ENCODE measurements around the gene RFNG.

RFNG gene

DNA sequence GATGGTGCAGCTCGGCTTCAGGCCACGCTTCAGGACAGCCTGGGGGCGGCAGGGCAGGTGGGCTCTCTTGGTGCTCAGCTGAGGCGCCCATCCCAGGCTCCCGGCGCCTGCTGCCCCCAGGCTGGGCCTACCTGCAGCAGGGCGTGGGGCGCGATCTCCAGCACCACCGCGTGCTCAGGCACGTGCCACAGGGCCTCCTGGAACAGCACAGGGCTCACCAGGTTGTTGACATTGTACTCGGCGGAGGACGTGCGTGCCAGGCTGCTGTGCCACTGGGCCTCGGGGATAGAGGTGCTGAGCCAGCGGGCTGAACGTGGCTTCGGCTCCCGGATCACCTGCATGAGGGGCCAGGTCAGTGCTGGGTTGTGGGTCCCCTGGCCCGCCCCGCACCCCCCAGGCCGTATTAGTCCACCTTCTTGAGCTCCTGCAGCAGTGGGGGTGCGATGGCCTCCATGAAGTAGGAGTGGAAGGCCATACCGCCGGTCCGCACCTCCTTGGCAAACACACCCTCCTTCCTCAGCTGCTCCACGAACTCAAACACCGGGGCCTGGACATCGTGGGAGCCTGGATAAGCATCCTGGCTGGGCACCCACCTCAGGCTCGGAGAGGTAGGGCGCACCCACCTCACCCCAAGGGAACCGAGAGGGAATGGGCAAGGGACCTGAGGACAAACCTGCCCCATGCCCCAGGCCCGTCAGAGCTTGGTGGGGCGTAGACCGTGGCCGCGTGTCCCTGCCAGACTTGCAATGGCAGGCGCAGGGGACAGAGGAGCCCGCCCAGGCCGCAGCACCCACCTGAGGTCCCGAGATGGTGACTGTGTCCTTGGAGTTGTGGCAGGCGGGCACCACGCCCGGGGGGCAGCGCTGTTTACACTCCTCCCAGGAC, 37.5 kb upstream of the RFNG start:
- no peak for DNase-seq

DNA sequence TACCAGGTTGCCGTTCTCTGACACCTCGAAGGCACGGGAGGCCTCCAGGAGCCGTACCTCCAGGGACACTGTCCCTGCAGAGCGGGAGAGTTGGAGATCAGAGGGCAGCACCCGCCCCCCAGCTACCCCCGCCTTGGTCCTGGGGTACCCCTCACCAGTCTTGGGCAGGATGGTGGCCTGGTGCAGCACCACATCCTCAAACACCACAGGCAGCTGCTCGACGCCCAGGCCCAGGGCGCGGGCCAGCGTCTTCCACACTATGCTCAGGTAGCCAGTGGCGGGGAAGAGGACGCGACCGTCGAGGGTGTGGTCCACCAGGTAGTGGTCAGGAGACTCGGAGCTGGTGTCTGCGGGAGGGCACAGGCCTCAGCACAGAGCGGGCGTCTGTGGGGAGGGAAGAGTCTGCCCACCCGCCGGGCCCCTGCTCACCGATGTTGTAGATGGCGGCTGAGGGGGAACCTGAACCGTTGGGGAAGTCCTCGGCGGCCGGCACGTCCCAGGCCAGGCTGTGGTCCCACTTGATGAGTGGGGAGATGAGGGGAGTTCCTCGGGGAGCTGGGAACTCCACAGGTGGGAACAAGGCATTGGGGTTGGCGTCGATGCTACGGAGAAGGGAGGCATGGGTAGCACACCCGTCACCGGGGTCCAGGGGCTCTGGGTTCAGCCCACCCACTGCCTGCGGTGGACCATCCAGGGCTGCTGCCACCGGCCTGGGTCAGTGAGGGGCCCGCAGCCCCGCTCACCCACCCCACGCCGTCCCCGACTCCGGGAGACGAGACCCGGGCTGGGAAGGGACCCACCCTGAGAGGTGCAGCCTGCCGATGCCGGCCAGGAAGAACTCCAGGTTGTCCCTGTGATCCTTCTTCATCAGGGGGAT, 36.6 kb upstream of the RFNG start:
- DNase-seq, result no peak

DNA sequence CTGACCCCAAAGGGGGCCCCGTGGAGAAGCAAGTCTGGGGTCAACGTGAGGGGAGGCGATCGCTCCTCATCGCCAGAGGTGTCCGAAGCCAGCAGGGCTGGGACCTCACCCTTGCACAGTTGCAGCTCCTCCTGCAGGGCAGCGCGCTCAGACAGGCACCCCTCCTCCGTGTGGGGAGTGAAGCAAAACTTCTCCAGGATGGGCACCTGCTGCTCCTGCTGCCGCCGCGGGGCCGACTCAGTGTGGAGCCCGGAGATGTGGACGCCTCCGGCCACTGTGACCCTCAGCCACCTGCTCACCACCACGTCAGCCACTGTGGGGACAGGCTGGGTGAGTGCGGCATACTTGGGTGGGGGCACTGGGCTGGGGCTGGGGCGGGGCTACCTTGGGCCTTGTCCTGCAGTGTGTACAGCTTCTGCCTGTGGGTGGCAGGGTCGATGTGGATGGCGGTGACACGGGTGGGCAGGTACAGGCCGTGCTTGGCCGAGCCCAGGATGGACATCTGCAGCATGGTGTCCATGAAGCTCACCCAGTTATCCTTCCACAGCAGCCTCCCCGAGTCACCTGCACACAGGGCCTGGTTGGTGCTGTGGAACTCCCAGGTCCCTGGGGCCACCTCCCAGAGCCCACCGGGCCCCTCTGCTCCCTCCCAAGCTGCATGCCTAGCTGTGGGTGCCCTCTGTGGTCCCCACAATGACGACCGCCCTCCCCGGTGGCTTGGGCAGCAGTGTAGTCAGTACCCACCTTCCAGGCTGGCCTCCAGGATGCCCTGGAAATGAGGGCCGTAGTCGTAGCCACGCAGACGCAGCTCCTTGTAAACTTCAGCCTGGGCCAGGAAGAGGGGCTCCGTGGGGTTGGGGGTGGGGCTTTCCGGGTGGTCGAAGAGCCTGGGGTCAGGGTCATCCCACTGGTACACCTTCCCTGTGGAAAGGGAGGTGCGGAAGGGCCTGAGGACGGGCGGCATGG, 35.6 kb upstream of the RFNG start:
- DNase-seq, result no peak

DNA sequence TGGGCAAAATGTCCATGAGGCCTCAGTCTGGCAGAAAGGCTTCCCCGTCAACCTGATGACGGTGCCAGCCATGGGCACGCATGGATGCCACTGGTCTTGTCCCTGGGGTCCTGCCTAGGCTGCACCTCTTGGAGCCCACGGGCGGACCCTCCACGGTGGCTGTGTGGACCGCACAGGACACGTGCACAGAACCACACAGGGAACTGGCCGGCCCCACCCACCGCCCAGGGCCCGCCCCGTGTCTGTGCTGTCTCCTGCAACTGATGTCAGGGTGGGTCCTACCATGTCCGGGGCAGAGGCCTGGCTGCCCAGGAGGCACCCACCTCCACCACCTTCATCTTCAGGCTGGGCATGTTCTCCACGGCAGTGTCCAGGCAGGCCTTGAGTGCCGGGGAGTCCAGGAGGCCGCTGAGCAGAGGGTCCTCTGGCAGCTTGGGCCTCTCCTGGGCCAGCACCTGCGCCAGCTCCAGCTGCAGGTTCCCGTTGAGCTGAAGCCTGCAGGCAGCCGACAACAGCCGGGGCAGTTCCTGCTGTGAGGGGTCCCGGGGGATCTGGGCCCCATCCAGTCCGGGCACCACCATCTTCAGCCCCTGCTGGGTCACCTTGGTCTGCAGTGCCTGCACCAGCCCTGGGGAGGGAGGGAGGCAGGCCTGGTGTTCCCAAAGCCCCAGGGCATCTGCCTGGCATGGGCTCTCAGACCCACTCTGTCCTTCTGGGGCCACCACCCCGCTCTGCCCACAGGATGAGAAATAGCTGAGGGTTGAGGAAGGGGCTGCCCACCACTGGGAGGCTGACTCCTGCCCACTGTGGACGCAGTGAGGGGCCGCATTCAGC, 34.5 kb upstream of the RFNG start:
- no peak for DNase-seq

DNA sequence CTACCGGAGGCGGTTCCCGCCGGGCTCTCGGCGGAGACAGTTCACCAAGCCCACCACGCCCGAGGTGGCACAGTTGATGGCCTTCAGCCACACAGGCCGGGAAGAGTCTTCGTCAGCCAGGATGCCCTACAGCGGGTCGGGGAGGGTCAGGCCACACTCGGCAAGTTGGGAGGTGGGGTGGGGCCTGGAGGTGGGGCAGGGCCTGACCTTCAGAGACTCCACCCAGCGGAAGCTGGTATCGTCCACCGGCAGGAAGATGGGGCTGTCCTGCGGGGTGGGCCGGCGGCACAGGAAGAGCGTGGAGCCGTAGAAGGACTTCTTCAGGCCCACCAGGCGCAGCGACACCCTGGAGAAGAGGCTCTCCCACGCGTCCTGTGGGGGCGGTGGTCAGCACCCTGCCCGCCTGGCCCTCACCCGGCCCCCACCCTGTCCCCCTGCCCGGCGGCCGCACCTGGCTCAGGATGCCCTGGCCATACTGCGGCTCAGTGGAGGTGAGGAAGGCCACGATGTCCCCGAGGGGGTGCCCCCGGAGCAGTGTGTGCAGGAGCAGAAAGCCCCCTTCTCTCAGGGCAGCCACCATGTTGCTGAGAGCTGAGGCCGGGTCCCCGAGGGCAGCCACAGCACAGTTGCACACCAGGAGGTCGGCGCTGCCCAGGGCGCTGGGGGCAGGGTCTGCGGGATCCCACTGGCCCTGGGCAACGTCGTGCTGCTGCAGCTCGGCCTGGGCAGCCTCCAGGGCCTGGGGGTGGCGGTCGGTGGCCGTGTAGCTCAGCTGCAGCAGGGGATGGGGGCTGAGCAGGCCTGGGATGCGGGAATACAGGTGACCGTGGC, 33.6 kb upstream of the RFNG start:
- DNase-seq, result no peak

DNA sequence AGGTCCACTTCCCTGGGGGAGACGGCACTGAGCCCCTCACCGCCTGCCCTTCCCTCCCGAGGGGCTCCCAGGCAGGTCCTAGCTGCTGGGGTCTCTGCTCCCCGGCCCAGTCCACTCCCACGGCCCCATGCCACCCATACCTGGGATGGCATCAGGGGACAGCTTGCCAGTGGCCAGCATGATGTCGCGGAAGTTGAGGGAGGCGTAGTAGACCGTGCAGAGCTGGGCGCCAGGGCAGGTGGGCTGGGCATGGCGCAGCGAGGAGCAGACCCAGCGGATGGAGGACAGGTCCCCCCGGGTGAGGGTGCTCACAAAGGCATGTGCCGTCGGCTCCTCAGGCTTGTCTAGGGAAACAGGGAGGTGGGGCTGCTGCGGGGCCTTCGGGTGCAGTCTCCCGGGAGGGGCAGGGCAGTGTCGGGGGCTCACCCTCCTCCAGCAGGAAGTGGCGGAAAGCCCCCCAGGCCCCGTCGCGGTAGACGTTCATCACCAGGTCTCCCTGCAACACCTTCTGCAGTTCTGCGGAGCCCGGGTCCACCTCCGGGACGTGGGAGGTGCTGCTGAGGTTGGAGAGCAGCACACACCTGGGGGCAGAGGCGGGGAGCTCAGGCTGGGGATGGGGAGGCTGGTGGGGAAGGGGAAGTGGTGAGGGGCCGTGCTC, 32.9 kb upstream of the RFNG start:
- DNase-seq, result no peak

DNA sequence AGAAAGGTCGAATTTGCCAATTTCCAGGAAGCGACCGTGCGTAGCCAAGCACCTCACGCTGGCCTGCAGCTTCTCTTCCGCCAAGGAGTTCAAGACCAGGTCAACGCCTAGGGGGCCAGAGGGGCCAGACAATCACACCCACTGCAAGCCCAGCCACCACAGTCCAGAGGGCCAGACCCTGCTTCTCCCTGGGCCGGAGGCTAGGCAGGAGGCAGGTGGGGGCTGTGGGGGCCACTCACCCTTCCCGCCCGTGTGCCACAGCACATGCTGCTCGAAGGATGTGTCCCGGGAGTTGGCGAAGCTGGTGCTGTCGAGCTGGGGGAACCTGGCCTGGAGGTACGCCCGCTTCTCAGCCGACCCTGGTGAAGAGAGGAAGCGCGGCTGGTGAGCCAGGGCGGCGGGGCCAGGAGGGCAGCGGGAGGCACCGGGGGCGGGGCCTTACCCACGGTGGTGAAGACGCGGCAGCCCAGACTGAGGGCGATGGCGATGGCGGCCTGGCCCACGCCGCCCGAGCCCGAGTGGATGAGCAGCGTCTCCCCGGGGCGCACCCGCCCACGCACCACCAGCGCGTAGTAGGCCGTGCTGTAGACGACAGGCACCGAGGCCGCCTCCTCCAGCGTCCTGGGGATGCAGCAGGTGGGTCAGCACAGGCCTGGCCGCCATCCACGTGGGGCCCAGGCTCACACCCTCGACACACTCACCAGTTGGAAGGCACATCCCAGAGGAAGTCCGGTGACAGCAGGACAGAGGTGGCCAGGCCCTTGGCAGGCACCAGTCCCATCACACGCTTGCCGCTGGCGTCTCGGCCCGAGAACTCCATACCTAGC, 32.1 kb upstream of the RFNG start:
- DNase-seq, result no peak

DNA sequence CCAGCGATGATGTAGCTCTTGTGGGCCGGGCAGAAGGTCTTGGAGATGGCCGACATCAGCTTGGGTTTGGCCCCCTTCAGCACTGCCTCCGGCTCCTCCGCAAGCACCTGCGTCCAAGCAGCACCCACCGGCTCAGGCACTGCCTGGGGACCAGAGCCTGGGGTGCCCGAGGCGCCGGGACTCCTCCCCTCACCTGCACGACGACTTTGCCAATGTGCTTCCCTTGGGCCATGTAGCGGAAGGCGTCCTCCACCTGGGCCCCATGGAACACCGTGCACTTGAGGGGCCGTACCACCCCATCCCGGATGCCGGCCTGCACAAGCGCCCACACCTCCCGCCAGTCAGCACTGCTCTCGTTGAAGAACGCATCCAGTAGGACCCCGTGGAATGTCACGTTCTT, 31.4 kb upstream of the RFNG start:
- no peak for DNase-seq

DNA sequence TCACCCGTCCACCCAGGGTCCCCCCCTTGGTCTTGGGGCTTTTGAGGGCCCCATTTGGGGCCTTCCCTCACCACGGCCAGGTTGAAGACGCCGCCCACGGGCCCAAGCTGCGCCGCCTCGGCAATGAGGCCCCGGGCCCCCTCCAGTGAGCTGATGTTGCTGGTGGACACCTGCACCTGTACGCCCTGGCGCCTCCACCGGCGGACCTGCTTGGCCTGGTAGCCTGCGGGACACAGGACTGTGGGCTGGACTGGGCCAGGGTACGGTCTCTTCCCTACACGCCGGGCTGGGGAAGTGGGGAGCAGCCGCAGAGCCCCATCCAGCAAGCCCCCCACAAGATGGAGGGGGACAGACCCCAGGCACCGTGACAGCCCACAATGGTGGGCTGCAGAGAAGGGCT, 30.8 kb upstream of the RFNG start:
- no peak for DNase-seq

DNA sequence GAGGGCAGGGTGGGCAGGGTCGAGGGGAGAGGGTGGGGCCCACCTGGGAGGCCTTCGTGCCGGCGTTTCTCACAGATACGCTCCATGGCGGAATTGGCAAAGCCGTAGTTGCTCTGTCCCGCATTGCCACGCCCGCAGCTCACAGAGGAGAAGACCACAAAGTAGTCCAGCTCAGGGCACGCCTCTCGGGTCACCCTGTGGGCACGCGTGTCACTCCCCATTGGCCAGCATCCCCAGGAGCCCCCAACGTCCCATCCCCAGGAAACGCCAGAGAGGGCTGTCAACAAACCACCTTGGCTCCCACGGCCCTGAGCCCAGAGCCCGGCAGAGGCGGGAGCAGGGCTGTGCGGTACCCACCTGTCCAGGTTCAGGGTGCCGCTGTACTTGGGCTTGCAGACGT, 30.4 kb upstream of the RFNG start:
- no peak for DNase-seq

DNA sequence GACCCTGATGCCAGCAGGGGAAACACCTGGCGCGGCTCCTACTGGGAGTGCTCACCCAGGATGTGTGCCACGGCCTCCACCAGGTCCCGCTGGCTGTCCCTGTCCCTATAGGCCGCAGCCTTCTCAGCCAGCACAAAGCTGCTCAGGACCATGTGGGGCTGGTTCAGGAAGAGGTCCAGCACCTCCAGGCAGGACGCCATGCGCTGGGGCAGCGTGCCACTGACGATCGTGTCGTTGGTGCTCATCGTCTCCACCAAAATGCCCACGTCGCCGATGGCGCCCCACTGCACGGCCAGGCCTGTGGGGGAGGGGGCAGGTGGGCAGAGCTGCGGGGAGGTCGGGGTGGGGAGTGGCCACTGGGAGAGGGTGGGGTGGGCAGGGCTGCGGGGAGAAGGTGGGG, 29.9 kb upstream of the RFNG start:
- no peak for DNase-seq

DNA sequence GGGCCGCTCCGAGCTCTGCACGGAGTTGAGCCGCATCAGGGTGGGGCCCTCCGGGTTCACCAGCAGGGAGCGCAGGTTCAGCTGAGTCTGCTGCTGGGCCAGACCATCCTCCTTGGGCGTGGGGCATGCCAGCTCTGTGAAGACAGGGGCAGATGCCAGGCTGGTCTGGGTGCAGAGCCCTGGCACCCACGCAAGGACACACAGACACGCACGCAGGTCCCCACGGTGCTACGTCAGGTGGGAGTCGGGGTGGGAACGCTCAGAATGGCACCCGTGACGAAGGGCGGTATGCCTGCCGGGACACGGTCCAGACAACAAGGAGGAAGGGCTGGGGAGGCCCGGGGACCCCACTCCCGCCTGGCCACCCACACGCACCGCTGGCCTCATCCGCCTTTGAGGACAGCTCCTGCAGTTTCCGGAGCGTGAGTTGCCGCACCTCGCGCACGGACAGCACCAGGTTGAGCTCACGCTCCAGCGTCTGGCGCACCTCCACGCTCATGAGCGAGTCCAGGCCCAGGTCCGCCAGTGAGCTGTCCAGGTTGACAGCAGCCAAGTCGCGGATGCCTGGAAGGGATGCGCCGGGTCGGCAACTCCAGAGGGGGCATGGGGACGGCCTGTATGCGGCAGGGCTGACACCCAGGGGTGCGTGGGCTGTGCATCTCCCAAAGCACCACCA, 29.3 kb upstream of the RFNG start:
- DNase-seq, result no peak

DNA sequence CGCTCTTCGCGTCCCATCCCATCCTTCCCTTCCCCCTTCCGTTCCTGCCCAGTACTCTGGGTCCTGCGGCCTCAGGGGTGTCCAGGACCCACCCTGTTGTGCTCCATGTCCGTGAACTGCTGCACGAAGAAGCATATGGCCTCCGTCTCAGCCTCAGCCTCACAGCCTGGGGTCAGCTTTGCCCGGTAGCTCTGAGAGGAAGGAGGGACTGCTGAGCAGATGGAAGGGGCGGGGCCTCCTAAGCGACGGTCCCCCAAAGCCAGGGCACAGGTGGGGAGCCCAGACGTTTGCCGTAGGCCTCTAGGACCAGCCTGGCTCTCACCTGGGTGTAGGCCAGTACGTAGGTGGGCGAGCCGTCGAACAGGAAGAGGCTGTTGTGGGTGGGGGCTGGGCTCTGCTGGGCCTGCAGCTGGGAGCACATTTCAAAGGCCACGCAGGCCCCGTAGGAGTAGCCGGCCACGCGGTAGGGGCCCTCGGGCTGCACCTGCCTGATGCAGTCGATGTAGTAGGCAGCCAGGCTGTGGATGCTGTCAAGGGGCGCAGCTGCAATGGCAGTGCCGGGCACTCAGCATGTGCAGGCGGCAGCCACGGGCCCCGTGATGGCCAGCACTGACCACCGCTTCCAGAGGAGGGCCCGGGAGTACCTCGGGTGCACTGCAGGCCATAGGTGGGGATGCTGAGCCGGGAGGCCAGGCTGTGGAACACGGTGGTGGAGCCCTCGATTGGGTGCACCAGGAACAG, 28.6 kb upstream of the RFNG start:
- no peak for DNase-seq

DNA sequence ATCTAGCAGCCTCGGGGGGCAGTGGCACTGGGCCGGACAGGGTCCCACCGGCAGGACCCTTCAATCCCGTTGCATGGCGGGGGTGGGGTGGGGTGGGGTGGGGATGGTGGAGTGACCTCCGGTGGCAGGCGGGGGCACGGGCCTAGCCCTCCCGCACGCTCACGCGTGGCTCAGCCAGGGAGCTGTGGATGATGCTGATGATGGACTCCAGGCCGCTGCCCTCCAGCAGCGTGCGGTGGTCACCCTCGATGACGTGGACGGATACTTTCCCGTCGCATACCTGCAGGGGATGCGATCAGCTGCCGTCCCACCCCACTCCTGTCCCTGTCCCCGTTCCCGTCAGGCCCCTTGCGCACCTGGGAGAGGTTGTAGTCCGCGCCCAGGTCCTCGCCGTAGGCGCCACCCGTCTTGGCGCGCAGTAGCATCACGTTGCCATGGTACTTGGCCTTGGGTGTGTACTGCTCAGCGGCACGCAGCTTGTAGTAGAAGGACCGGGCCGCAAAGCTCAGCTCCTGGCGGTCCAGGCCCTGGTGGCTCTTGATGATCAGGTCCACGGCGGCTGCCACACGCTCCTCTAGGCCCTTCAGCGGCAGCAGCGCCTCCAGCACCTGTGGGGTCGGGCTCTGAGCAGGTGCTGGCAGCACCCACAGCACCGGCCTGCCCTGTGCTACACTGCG, 27.5 kb upstream of the RFNG start:
- no peak for DNase-seq

DNA sequence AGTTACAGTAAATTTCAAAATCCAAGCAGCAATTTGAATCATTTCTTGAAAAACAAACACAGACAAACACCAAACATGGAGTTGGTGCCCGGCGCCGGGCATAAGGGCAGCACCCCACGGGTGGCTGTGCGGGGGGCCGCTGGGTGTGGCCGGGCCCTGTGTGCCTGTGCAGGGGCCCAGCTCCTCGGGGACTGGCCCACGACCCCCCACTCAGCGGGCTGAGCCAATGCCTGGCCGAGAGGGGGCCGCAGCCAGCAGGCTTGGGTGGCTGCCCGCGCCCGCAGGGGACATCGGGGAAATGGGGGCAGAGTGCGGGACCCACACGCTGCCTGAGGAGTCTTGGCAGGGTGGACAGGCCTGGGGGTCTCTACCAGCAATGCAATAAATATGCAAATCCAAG, 26.8 kb upstream of the RFNG start:
- no peak for DNase-seq

DNA sequence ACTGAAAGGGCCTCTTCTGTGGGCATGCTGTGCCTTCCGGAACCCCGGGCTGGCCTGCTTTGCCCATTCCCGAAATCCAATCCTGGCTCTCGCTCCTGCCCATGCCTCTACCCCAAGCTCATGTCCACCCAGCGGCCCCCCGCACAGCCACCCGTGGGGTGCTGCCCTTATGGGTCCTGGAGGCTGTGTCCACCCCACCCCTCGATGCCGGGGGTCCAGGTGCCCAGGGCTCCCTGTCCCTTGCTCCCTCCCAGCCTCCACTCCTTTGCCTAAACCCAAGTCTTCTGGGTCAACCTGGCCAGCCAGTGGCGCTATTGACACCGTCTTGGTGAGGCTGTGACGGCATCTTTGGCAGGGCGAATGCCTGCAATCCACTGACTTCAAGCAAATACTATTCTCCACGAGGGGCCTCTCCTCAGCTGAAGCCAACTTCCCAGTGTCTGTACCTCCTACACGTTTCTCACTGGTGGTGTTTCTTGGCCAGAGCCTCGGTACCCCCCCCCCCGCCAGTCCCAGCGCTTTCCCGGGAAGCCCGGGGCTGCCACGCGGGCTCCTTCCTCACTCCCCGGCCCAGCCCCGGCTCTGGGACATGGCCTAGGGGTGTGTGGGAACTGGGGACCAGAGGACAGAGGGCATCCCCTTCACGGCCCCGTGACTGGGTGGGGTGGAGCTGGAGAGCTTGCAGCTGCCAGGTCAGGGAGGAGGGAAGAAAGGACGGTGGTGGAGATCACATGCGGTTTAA, 26.2 kb upstream of the RFNG start:
- no peak for DNase-seq

Measured in activated T-cell treated with anti-CD3 and anti-CD28 coated beads for 4 hours (primary cell).